ENCODE data around the gene BAK1. TPM values are rescaled to one million over a fixed set of nuclear protein-coding genes. Genes with fewer than 3 reads are reported as not detected.

Gene BAK1
- total and polyA plus RNA-seq, 2 of the 13 experiments (the other 11 are each of a cell fraction or from before 2014, with no cell fraction given) = 15.0 to 23.8 TPM

DNA sequence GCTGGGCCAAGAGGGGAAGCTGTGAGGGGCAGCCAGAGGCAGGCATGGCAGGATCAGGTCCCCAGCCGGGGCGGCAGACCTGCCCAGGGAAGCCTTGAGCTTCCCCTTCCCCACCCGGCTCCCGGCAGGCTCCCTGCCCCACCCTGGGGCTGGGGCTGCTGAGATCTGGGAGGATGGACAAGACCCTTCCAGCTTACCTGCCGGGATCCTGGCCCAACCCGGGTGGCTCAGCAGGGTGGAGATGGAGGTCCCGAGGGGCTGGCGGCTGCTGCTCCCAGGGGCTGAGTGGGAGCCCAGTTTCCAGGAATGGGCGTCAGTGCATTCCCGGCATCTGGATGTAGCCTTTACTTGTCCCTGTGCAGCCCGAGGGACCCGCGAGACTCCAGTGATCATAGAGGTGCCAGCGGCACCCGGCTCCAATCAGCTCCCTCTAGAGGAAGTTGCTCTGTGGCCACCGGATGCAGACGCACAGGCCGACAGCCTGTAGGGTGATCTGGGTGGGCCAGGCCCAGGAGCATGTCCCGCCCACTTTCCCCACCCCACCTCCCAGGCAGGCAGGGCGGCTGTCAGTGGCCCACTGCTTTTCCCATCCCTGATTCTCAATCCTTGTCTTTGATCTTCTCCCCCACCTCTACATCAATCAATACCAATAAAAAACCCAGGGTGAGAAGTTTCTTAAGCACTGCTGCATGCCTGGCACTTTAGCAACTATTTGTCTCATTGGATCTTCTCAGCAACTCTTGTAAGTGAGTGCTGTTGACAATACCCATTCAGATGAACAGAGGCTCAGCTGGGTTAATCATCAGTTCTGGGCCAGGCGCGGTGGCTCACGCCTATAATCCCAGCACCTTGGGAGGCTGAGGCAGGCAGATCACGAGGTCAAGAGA, at the start of gene BAK1 (continued):
- TF ChIP-seq FOXJ3 (CRISPR knock-in tag; IDR thresholded peaks at IDR 0.05; ENCODE audit: borderline replicate concordance) (no peak), MTF2 (CRISPR knock-in tag; IDR thresholded peaks at IDR 0.05; ENCODE audit: borderline replicate concordance) (no peak), CBFB (CRISPR knock-in tag; IDR thresholded peaks at IDR 0.05) (no peak), TBX3 (IDR thresholded peaks at IDR 0.05; ENCODE audit: borderline replicate concordance) (peak; percentile 82; the same call in 1 of the 2 replicates), ZNF496 (CRISPR knock-in tag; IDR thresholded peaks at IDR 0.05; ENCODE audit: insufficient replicate concordance) (no peak), NFKBIZ (CRISPR knock-in tag; IDR thresholded peaks at IDR 0.05) (0 out of 2 replicates have a peak, but pooled peaks have one; percentile 71), CHCHD3 (CRISPR knock-in tag; IDR thresholded peaks at IDR 0.05) (0 out of 2 replicates have a peak, but pooled peaks have one; percentile 29), DNMT3B (CRISPR knock-in tag; conservative IDR thresholded peaks at IDR 0.05) (no peak), ZNF644 (CRISPR knock-in tag; IDR thresholded peaks at IDR 0.05; ENCODE audit: low read depth) (0 out of 2 replicates have a peak, but pooled peaks have one; percentile 8), CHD2 (IDR thresholded peaks at IDR 0.05; ENCODE audit: low read depth, low read length) (peak; percentile 88), SNAI1 (CRISPR knock-in tag; IDR thresholded peaks at IDR 0.05; ENCODE audit: borderline replicate concordance) (0 out of 2 replicates have a peak, but pooled peaks have one; percentile 55), ZNF30 (CRISPR knock-in tag; IDR thresholded peaks at IDR 0.05) (no peak), FLYWCH1 (CRISPR knock-in tag; IDR thresholded peaks at IDR 0.05) (no peak), ZNF709 (CRISPR knock-in tag; IDR thresholded peaks at IDR 0.05) (no peak), ZNF577 (CRISPR knock-in tag; IDR thresholded peaks at IDR 0.05; ENCODE audit: borderline replicate concordance, low read depth) (no peak), ZNF446 (CRISPR knock-in tag; IDR thresholded peaks at IDR 0.05) (no peak), ATF7 (IDR thresholded peaks at IDR 0.05) (no peak), ATF7 (CRISPR knock-in tag; IDR thresholded peaks at IDR 0.05) (no peak)
- TF ChIP-seq, protein P1, sequence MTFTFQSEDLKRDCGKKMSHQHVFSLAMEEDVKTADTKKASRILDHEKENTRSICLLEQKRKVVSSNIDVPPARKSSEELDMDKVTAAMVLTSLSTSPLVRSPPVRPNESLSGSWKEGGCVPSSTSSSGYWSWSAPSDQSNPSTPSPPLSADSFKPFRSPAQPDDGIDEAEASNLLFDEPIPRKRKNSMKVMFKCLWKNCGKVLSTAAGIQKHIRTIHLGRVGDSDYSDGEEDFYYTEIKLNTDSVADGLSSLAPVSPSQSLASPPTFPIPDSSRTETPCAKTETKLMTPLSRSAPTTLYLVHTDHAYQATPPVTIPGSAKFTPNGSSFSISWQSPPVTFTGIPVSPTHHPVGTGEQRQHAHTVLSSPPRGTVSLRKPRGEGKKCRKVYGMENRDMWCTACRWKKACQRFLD (CRISPR knock-in tag; IDR thresholded peaks at IDR 0.05; ENCODE audit: borderline replicate concordance) = 0 out of 2 replicates have a peak, but pooled peaks have one; percentile 77
- TF ChIP-seq, protein P2, sequence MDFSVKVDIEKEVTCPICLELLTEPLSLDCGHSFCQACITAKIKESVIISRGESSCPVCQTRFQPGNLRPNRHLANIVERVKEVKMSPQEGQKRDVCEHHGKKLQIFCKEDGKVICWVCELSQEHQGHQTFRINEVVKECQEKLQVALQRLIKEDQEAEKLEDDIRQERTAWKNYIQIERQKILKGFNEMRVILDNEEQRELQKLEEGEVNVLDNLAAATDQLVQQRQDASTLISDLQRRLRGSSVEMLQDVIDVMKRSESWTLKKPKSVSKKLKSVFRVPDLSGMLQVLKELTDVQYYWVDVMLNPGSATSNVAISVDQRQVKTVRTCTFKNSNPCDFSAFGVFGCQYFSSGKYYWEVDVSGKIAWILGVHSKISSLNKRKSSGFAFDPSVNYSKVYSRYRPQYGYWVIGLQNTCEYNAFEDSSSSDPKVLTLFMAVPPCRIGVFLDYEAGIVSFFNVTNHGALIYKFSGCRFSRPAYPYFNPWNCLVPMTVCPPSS (IDR thresholded peaks at IDR 0.05) = no peak
- TF ChIP-seq, protein P3, sequence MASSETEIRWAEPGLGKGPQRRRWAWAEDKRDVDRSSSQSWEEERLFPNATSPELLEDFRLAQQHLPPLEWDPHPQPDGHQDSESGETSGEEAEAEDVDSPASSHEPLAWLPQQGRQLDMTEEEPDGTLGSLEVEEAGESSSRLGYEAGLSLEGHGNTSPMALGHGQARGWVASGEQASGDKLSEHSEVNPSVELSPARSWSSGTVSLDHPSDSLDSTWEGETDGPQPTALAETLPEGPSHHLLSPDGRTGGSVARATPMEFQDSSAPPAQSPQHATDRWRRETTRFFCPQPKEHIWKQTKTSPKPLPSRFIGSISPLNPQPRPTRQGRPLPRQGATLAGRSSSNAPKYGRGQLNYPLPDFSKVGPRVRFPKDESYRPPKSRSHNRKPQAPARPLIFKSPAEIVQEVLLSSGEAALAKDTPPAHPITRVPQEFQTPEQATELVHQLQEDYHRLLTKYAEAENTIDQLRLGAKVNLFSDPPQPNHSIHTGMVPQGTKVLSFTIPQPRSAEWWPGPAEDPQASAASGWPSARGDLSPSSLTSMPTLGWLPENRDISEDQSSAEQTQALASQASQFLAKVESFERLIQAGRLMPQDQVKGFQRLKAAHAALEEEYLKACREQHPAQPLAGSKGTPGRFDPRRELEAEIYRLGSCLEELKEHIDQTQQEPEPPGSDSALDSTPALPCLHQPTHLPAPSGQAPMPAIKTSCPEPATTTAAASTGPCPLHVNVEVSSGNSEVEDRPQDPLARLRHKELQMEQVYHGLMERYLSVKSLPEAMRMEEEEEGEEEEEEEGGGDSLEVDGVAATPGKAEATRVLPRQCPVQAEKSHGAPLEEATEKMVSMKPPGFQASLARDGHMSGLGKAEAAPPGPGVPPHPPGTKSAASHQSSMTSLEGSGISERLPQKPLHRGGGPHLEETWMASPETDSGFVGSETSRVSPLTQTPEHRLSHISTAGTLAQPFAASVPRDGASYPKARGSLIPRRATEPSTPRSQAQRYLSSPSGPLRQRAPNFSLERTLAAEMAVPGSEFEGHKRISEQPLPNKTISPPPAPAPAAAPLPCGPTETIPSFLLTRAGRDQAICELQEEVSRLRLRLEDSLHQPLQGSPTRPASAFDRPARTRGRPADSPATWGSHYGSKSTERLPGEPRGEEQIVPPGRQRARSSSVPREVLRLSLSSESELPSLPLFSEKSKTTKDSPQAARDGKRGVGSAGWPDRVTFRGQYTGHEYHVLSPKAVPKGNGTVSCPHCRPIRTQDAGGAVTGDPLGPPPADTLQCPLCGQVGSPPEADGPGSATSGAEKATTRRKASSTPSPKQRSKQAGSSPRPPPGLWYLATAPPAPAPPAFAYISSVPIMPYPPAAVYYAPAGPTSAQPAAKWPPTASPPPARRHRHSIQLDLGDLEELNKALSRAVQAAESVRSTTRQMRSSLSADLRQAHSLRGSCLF (CRISPR knock-in tag; IDR thresholded peaks at IDR 0.05; ENCODE audit: borderline replicate concordance) = no peak

Measured in HepG2 (cell line).